ENCODE measurements around the gene A2M. TPM values are rescaled to one million over a fixed set of nuclear protein-coding genes. Genes with fewer than 3 reads are reported as not detected.

Gene A2M
- total RNA-seq, 4 donors from 2014 or later, result 66.2 to 136 (median 96.5) TPM

- Histone ChIP-seq H3K9me3 (peaks cover 0 to 3% of the 10 kb centered on the region in 2 donors), H3K4me1 (no peaks in the 10 kb centered on the region), H3K36me3 (no peaks in the 10 kb centered on the region), H3K4me3 (no peak overlapping the region), H3K27ac (no peak overlapping the region), H3K27me3 (no peaks in the 10 kb centered on the region)
- TF ChIP-seq EP300 (IDR thresholded peaks at IDR 0.05; ENCODE audit: low read depth), result no peak
- TF ChIP-seq POLR2AphosphoS5 (IDR thresholded peaks at IDR 0.05), result no peak
- TF ChIP-seq CTCF (IDR thresholded peaks at IDR 0.05), result no peak
- intact Hi-C loops (cut with DNase I; ENCODE audit: low total_unique reads), result loop anchor here (5.0 kb wide), 1 partner anchor 888 kb away; no protein-coding TSS in a partner anchor
- no peak for DNase-seq
- in situ Hi-C loops (cut with MboI; ENCODE audit: low pct_ligation_motif_present in 1 of 4, low pct_unique_long_range_greater_than_20kb in 1 of 4, low sequenced_read_pairs in 3 of 4), result no loop called here
- WGBS, 2 donors (ENCODE audit: low coverage in 1 of 2), result 69 to 74% methylated on average over 2 of the region's 2 CpGs
These were observed 33.2 kb upstream of the A2M start for GRCh38 chr12:9148926-9149325.

GRCh38 chr12:9147461-9147860 is 31.7 kb upstream of the A2M start:
- Histone ChIP-seq H3K9me3 (peaks cover 0 to 3% of the 10 kb centered on the region in 2 donors), H3K36me3 (no peaks in the 10 kb centered on the region), H3K27ac (no peak overlapping the region), H3K4me3 (no peak overlapping the region), H3K4me1 (no peaks in the 10 kb centered on the region), H3K27me3 (no peaks in the 10 kb centered on the region)
- in situ Hi-C loops (cut with MboI; ENCODE audit: low pct_ligation_motif_present in 1 of 4, low pct_unique_long_range_greater_than_20kb in 1 of 4, low sequenced_read_pairs in 3 of 4), result no loop called here
- no peak for DNase-seq
- intact Hi-C loops (cut with DNase I; ENCODE audit: low total_unique reads), result loop anchor here (5.0 kb wide), 1 partner anchor 890 kb away; no protein-coding TSS in a partner anchor
- WGBS, 2 donors (ENCODE audit: low coverage in 1 of 2), result 68 to 90% methylated on average over 2 of the region's 2 CpGs
- no peak for TF ChIP-seq CTCF (IDR thresholded peaks at IDR 0.05)
- TF ChIP-seq POLR2AphosphoS5 (IDR thresholded peaks at IDR 0.05), result no peak
- no peak for TF ChIP-seq POLR2A (IDR thresholded peaks at IDR 0.05)
- TF ChIP-seq EP300 (IDR thresholded peaks at IDR 0.05; ENCODE audit: low read depth), result no peak

- H3K36me3 ChIP-seq, result no peaks in the 10 kb centered on the region
- in situ Hi-C loops (cut with MboI; ENCODE audit: low pct_ligation_motif_present in 1 of 4, low pct_unique_long_range_greater_than_20kb in 1 of 4, low sequenced_read_pairs in 3 of 4) (no loop called here), intact Hi-C loops (cut with DNase I; ENCODE audit: low total_unique reads) (loop anchor here (5.0 kb wide), 1 partner anchor 893 kb away; no protein-coding TSS in a partner anchor)
- TF ChIP-seq CTCF (IDR thresholded peaks at IDR 0.05), result no peak
- TF ChIP-seq POLR2AphosphoS5 (IDR thresholded peaks at IDR 0.05), result no peak
- no peak for TF ChIP-seq POLR2A (IDR thresholded peaks at IDR 0.05)
- no peak for TF ChIP-seq EP300 (IDR thresholded peaks at IDR 0.05; ENCODE audit: low read depth)
- no peak overlapping the region for H3K27ac ChIP-seq
- no peak for DNase-seq
- WGBS, 2 donors (ENCODE audit: low coverage in 1 of 2), result 68% methylated on average over 3 to 4 of the region's 4 CpGs
- H3K4me3 ChIP-seq, result no peak overlapping the region
- H3K9me3 ChIP-seq, result peaks cover 0 to 3% of the 10 kb centered on the region in 2 donors
- no peaks in the 10 kb centered on the region for H3K27me3 ChIP-seq
- no peaks in the 10 kb centered on the region for H3K4me1 ChIP-seq
These were observed 29.0 kb upstream of the A2M start for GRCh38 chr12:9144730-9145106.

GRCh38 chr12:9143929-9144729 is 28.4 kb upstream of the A2M start:
- Histone ChIP-seq H3K4me1 (no peaks in the 10 kb centered on the region), H3K36me3 (no peaks in the 10 kb centered on the region), H3K27me3 (no peaks in the 10 kb centered on the region), H3K4me3 (no peak overlapping the region), H3K27ac (no peak overlapping the region), H3K9me3 (peaks cover 0 to 3% of the 10 kb centered on the region in 2 donors)
- intact Hi-C loops (cut with DNase I; ENCODE audit: low total_unique reads), result no loop called here
- no peak for DNase-seq
- in situ Hi-C loops (cut with MboI; ENCODE audit: low pct_ligation_motif_present in 1 of 4, low pct_unique_long_range_greater_than_20kb in 1 of 4, low sequenced_read_pairs in 3 of 4), result no loop called here
- WGBS, 2 donors (ENCODE audit: low coverage in 1 of 2), result 88 to 90% methylated on average over 3 of the region's 3 CpGs
- TF ChIP-seq EP300 (IDR thresholded peaks at IDR 0.05; ENCODE audit: low read depth) (no peak), POLR2A (IDR thresholded peaks at IDR 0.05) (no peak), POLR2AphosphoS5 (IDR thresholded peaks at IDR 0.05) (no peak), CTCF (IDR thresholded peaks at IDR 0.05) (no peak)

Data from transverse colon (tissue), 4 donors.